M059J (cell line): ENCODE measurements around the gene EXOC4. TPM values are rescaled to one million over a fixed set of nuclear protein-coding genes. Genes with fewer than 3 reads are reported as not detected.

Source experiments
- DNase-seq: peaks from one replicate; pipeline ENCODE4 v3.0.0-alpha.2; 2012; ENCODE audit warnings: low read depth
- total RNA-seq: library from RNA; depleted of rRNA; stranded (reverse); fragments of >200 nt; shearing (Covaris generic); gene quantifications from 2 replicates; pipeline ENCODE4 v1.2.3, GENCODE V29; 2014

The EXOC4 gene
- total RNA-seq, 1 experiment from 2014 or later = 70.5 TPM

- no peak for DNase-seq
These were observed 286.1 kb downstream of the EXOC4 start for GRCh38 chr7:133539016-133539415.

GRCh38 chr7:133540096-133540860 is 287.4 kb downstream of the EXOC4 start:
- DNase-seq = peak; percentile 4

- DNase-seq = no peak
These were observed 289.4 kb downstream of the EXOC4 start for GRCh38 chr7:133542209-133542780.

GRCh38 chr7:133543657-133544056 is 290.8 kb downstream of the EXOC4 start:
- DNase-seq = no peak

- peak; percentile 39 for DNase-seq
These were observed 292.7 kb downstream of the EXOC4 start for GRCh38 chr7:133545618-133546017.

GRCh38 chr7:133547981-133548380 is 295.1 kb downstream of the EXOC4 start:
- no peak for DNase-seq

- DNase-seq = no peak
These were observed 296.8 kb downstream of the EXOC4 start for GRCh38 chr7:133549633-133550032.

- DNase-seq = no peak
These were observed 297.3 kb downstream of the EXOC4 start for GRCh38 chr7:133550145-133550544.

- DNase-seq = no peak
These were observed 297.9 kb downstream of the EXOC4 start for GRCh38 chr7:133550811-133551210.

- DNase-seq = no peak
These were observed 298.6 kb downstream of the EXOC4 start for GRCh38 chr7:133551466-133551865.

GRCh38 chr7:133552079-133552478 is 299.2 kb downstream of the EXOC4 start:
- DNase-seq = no peak

GRCh38 chr7:133554330-133554729 is 301.5 kb downstream of the EXOC4 start:
- no peak for DNase-seq

GRCh38 chr7:133556048-133556447 is 303.2 kb downstream of the EXOC4 start:
- DNase-seq = no peak

- no peak for DNase-seq
These were observed 303.7 kb downstream of the EXOC4 start for GRCh38 chr7:133556553-133556952.

- no peak for DNase-seq
These were observed 308.0 kb downstream of the EXOC4 start for GRCh38 chr7:133560900-133561299.

GRCh38 chr7:133561396-133561795 is 308.5 kb downstream of the EXOC4 start:
- DNase-seq = no peak

- DNase-seq = peak; percentile 68
These were observed 309.7 kb downstream of the EXOC4 start for GRCh38 chr7:133562621-133563020.

- DNase-seq = no peak
These were observed 310.4 kb downstream of the EXOC4 start for GRCh38 chr7:133563251-133563650.

GRCh38 chr7:133564484-133564883 is 311.6 kb downstream of the EXOC4 start:
- no peak for DNase-seq

- no peak for DNase-seq
These were observed 315.7 kb downstream of the EXOC4 start for GRCh38 chr7:133568544-133568943.

GRCh38 chr7:133570321-133570720 is 317.4 kb downstream of the EXOC4 start:
- DNase-seq = no peak

- DNase-seq = no peak
These were observed 318.2 kb downstream of the EXOC4 start for GRCh38 chr7:133571076-133571475.

- no peak for DNase-seq
These were observed 319.2 kb downstream of the EXOC4 start for GRCh38 chr7:133572087-133572486.

GRCh38 chr7:133572843-133573242 is 320.0 kb downstream of the EXOC4 start:
- no peak for DNase-seq
